K562 (cell line): Measurements from ENCODE around the gene C1orf167. TPM values are rescaled to one million over a fixed set of nuclear protein-coding genes. Genes with fewer than 3 reads are reported as not detected.
A peak's percentile ranks its signal among the peaks of the same experiment; 100 is the strongest.

ENCODE experiments used
- ARNT ChIP-seq, 2 experiments: fragments of 450-650 bp; IDR thresholded peaks; 2 replicates each; pipeline ENCODE4 v1.6.1; 2016; ENCODE audit warnings: mild to moderate bottlenecking in 1 of 2
- BCLAF1 ChIP-seq, 2 experiments: fragments of 450-650 bp in 1 of 2; IDR thresholded peaks; 2 replicates each; pipeline ENCODE4 v1.6.1; 2011 to 2017; ENCODE audit warnings: low read depth in 2 of 2, antibody characterized with exemption in 1 of 2, borderline replicate concordance in 1 of 2, low read length in 1 of 2, mild to moderate bottlenecking in 1 of 2, mixed read lengths in 1 of 2; ENCODE audit not compliant: control insufficient read depth in 1 of 2
- CHD2 ChIP-seq: IDR thresholded peaks from 2 replicates; pipeline ENCODE4 v1.6.1; 2011; ENCODE audit warnings: low read depth, low read length
- NR2C2 ChIP-seq, 2 experiments: fragments of 200-800 bp in 1 of 2; sonication (Bioruptor generic) in 1 of 2; sonication (generic) in 1 of 2; formaldehyde crosslinking in 1 of 2; IDR thresholded peaks; 2 replicates each; pipeline versions ENCODE4 v1.6.1 to v1.8.0; 2016 to 2022; ENCODE audit warnings: mild to moderate bottlenecking in 1 of 2, missing compliant biosample characterization in 1 of 2, missing genetic modification characterization in 1 of 2, missing genetic modification reagents in 1 of 2
- NR4A1 ChIP-seq, 2 experiments: fragments of 250-450 bp in 1 of 2; fragments of 450-650 bp in 1 of 2; sonication (Bioruptor Pico) in 1 of 2; IDR thresholded peaks; 2 replicates each; pipeline versions ENCODE4 v1.4.0 to v1.6.1; 2016 to 2020; ENCODE audit warnings: mild to moderate bottlenecking in 2 of 2, missing compliant biosample characterization in 1 of 2, missing genetic modification characterization in 1 of 2, moderate library complexity in 1 of 2
- SIN3A ChIP-seq, 2 experiments: fragments of 150-350 bp in 1 of 2; IDR thresholded peaks; 2 replicates each; pipeline ENCODE4 v1.6.1; 2011 to 2016; ENCODE audit warnings: borderline replicate concordance in 2 of 2, low read depth in 2 of 2, low read length in 2 of 2, mild to moderate bottlenecking in 2 of 2, moderate library complexity in 2 of 2; ENCODE audit not compliant: control insufficient read depth in 1 of 2
- SMARCC2 ChIP-seq: fragments of 450-650 bp; IDR thresholded peaks from 2 replicates; pipeline ENCODE4 v1.6.1; 2017; ENCODE audit warnings: antibody characterized with exemption, moderate library complexity, mild to moderate bottlenecking, low read depth
- TGIF2 ChIP-seq: sonication (generic); formaldehyde crosslinking; IDR thresholded peaks from 2 replicates; pipeline ENCODE4 v1.8.1; 2022; ENCODE audit warnings: mild to moderate bottlenecking, missing genetic modification reagents, moderate library complexity
- TSHZ1 ChIP-seq: fragments of 250-450 bp; sonication (Bioruptor Pico); IDR thresholded peaks from 2 replicates; pipeline ENCODE4 v1.4.0; 2020; ENCODE audit warnings: mild to moderate bottlenecking, moderate library complexity
- ZNF263 ChIP-seq: sonication (generic); formaldehyde crosslinking; IDR thresholded peaks from 2 replicates; pipeline ENCODE4 v1.8.0; 2022; ENCODE audit warnings: mild to moderate bottlenecking, missing genetic modification reagents, borderline replicate concordance
- polyA plus RNA-seq, 8 experiments: library from polyadenylated mRNA; depleted of rRNA in 4 of 8; stranded (reverse) in 5 of 8; unstranded in 3 of 8; fragments of >200 nt; fragmentation: Nextera tagmentation in 2 of 8; fragmentation: Illumina TruSeq in 1 of 8; extraction: Ambion mirVana in 2 of 8; extraction: Trizol in 1 of 8; gene quantifications; 2 replicates each; pipeline versions ENCODE4 v1.2.1 to v1.2.3, GENCODE V29; 2011 to 2014; ENCODE audit warnings: inconsistent platforms in 1 of 8, missing spikeins in 1 of 8
- total RNA-seq, 7 experiments: library from RNA; depleted of rRNA in 6 of 7; stranded (reverse); fragments of >200 nt in 6 of 7; fragmentation: Illumina TruSeq in 2 of 7; extraction: Trizol in 2 of 7; gene quantifications; 2 replicates each; pipeline versions ENCODE4 v1.2.1 to v1.2.3, GENCODE V29; 2011 to 2021; ENCODE audit warnings: low replicate concordance in 1 of 7
- TF ChIP-seq, protein P1 (sequence below): sonication (generic); formaldehyde crosslinking; IDR thresholded peaks from 2 replicates; pipeline ENCODE4 v1.8.0; 2022; ENCODE audit warnings: mild to moderate bottlenecking, missing genetic modification reagents, borderline replicate concordance
- TF ChIP-seq, protein P2 (sequence below): fragments of 250-450 bp; sonication (Bioruptor Pico); IDR thresholded peaks from 2 replicates; pipeline ENCODE4 v1.8.0; 2022; ENCODE audit warnings: moderate library complexity, mild to moderate bottlenecking, inconsistent platforms
- TF ChIP-seq, protein P3 (sequence below): fragments of 250-450 bp; sonication (Bioruptor Pico); IDR thresholded peaks from 2 replicates; pipeline ENCODE4 v1.8.0; 2021; ENCODE audit warnings: mild to moderate bottlenecking, moderate library complexity

The C1orf167 gene
- total and polyA plus RNA-seq, 9 of the 15 experiments (the other 6 are each of a cell fraction or from before 2014, with no cell fraction given), result 0.22 to 0.86 (median 0.31) TPM; not detected in 2

- TF ChIP-seq CHD2 (peak; percentile 16; the same call in 1 of the 2 replicates), TGIF2 (CRISPR knock-in tag) (no peak), NR4A1 (CRISPR knock-in tag; IDR thresholded peaks at IDR 0.05) (no peak), NR4A1 (tag; IDR thresholded peaks at IDR 0.05) (0 out of 2 replicates have a peak, but pooled peaks have one; percentile 31), TSHZ1 (no peak), NR2C2 (CRISPR knock-in tag; IDR thresholded peaks at IDR 0.05) (peak; percentile 65; the same call in 1 of the 2 replicates), NR2C2 (tag; IDR thresholded peaks at IDR 0.05) (no peak; the same call in 1 of the 2 replicates), ARNT (IDR thresholded peaks at IDR 0.05) (peak in 1 of 2 experiments; percentile 35; a peak in 1 of 4 replicates), SMARCC2 (no peak), SIN3A (IDR thresholded peaks at IDR 0.05; ENCODE audit: borderline replicate concordance in 2 of 2, control insufficient read depth in 1 of 2, low read depth in 2 of 2, low read length in 2 of 2) (peak; percentile 62 to 96; a peak in 2 of 4 replicates), ZNF263 (CRISPR knock-in tag) (peak; percentile 75), BCLAF1 (IDR thresholded peaks at IDR 0.05; ENCODE audit: borderline replicate concordance in 1 of 2, control insufficient read depth in 1 of 2, low read depth in 2 of 2, low read length in 1 of 2) (0 out of 4 replicates have a peak, but pooled peaks of 1 of the 2 experiments have one; percentile 27)
- TF ChIP-seq, protein P1, sequence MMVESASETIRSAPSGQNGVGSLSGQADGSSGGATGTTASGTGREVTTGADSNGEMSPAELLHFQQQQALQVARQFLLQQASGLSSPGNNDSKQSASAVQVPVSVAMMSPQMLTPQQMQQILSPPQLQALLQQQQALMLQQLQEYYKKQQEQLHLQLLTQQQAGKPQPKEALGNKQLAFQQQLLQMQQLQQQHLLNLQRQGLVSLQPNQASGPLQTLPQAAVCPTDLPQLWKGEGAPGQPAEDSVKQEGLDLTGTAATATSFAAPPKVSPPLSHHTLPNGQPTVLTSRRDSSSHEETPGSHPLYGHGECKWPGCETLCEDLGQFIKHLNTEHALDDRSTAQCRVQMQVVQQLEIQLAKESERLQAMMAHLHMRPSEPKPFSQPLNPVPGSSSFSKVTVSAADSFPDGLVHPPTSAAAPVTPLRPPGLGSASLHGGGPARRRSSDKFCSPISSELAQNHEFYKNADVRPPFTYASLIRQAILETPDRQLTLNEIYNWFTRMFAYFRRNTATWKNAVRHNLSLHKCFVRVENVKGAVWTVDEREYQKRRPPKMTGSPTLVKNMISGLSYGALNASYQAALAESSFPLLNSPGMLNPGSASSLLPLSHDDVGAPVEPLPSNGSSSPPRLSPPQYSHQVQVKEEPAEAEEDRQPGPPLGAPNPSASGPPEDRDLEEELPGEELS (CRISPR knock-in tag), result no peak
- TF ChIP-seq, protein P2, sequence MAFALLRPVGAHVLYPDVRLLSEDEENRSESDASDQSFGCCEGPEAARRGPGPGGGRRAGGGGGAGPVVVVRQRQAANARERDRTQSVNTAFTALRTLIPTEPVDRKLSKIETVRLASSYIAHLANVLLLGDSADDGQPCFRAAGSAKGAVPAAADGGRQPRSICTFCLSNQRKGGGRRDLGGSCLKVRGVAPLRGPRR, result no peak
- TF ChIP-seq, protein P3, sequence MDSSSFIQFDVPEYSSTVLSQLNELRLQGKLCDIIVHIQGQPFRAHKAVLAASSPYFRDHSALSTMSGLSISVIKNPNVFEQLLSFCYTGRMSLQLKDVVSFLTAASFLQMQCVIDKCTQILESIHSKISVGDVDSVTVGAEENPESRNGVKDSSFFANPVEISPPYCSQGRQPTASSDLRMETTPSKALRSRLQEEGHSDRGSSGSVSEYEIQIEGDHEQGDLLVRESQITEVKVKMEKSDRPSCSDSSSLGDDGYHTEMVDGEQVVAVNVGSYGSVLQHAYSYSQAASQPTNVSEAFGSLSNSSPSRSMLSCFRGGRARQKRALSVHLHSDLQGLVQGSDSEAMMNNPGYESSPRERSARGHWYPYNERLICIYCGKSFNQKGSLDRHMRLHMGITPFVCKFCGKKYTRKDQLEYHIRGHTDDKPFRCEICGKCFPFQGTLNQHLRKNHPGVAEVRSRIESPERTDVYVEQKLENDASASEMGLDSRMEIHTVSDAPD (CRISPR knock-in tag), result no peak
Measured at GRCh38 chr1:11806307-11806936, 44.4 kb downstream of the C1orf167 start (continued).
